WI38 (cell line): ENCODE data around the gene CAPN2.

Source experiments
- H3K4me3 ChIP-seq: 2 replicates; pipeline ENCODE4 v1.5.1; 2011; ENCODE audit warnings: low read depth, mild to moderate bottlenecking, control low read depth, low read length
- TF ChIP-seq, protein P1 (sequence below): IDR thresholded peaks from 2 replicates; pipeline ENCODE4 v1.5.1; 2012; ENCODE audit warnings: low read depth, mild to moderate bottlenecking, control low read depth, low read length

CAPN2 gene

GRCh38 chr1:223776075-223776814, 63.9 kb downstream of the CAPN2 start:
- no peak overlapping the region for H3K4me3 ChIP-seq
- TF ChIP-seq, protein P1, sequence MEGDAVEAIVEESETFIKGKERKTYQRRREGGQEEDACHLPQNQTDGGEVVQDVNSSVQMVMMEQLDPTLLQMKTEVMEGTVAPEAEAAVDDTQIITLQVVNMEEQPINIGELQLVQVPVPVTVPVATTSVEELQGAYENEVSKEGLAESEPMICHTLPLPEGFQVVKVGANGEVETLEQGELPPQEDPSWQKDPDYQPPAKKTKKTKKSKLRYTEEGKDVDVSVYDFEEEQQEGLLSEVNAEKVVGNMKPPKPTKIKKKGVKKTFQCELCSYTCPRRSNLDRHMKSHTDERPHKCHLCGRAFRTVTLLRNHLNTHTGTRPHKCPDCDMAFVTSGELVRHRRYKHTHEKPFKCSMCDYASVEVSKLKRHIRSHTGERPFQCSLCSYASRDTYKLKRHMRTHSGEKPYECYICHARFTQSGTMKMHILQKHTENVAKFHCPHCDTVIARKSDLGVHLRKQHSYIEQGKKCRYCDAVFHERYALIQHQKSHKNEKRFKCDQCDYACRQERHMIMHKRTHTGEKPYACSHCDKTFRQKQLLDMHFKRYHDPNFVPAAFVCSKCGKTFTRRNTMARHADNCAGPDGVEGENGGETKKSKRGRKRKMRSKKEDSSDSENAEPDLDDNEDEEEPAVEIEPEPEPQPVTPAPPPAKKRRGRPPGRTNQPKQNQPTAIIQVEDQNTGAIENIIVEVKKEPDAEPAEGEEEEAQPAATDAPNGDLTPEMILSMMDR = no peak

GRCh38 chr1:223776826-223777454, 64.6 kb downstream of the CAPN2 start:
- TF ChIP-seq, protein P1 = no peak
- H3K4me3 ChIP-seq = no peak overlapping the region

GRCh38 chr1:223780318-223780717, 68.0 kb downstream of the CAPN2 start:
- TF ChIP-seq, protein P1 = no peak
- no peak overlapping the region for H3K4me3 ChIP-seq

DNA sequence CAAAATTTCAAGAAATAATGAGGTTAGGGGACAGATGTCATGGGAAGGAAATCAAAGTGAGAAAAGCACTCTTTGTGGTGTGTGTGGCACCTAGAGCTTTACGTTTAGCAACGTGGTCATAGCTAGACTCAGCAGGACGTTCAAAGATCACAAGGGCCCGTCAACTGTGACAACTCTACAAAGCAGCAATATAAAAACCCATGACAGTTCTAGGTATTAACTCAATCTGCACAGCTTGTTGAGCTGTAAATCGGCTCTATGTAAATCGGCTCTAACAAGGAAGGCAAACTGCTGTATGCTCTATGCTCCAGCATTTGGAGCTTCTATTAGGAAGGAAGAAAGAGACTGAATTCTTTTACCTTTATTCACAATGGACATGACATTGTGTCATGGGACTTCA, 68.6 kb downstream of the CAPN2 start:
- TF ChIP-seq, protein P1 = no peak

DNA sequence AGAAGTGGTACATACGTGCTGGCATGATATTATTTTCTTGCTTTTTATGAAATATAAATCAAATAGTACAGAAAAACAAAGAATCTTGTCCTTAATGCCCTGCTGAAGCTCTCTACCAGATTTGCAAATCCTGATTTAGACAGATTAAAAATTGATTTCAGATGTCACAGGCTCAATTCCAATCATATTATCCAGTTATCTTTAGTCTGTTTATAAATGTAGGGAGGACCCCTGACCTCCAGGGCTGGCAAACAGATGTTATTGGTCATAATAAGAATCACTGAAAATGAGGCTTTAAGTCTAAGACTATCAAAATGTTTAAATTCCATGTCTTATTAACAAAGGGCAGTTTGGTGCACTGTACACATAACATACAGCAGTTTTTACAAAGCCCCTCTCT, 71.3 kb downstream of the CAPN2 start:
- TF ChIP-seq, protein P1 = no peak
- H3K4me3 ChIP-seq = no peak overlapping the region

More for the DNA sequence above, 68.6 kb downstream of the CAPN2 start:
- no peak overlapping the region for H3K4me3 ChIP-seq

DNA sequence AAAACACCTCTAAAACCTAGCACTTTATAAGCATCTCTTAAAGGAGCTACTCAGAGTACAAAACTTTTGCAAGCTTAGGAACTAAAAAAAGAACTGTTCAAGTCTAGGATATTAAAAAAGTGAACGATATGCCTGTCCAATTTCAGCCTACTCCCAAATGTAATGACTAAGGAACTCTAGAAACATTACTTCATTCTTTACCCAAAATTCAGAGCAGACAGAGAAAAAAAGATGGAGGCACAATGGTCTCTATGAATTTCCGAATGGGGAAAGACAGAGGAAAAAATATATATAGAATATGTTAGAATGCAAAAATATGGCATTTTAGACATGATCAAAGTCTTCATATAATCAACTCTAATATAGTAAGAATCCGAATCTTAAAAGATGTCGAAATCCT, 72.2 kb downstream of the CAPN2 start:
- TF ChIP-seq, protein P1 = no peak

DNA sequence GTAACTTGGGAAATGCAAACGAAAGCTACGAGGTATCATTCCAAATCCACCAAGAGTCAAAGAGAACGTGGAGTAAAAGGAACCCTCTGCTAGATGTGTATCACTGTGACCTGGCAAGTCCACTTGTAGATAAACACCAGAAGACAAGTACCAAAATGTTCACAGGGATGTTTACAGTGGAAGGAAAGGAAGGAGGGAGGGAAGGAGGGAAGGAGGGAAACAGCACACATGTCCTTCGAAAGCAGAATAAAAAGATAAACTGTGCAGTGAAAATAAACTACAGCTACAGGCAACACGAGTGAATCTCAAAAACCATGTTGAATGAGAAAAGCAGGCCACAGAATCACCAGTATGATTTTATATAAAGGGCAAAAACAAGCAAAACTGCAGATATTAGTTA, 73.5 kb downstream of the CAPN2 start:
- TF ChIP-seq, protein P1 = no peak
- no peak overlapping the region for H3K4me3 ChIP-seq

More for the DNA sequence above, 72.2 kb downstream of the CAPN2 start:
- no peak overlapping the region for H3K4me3 ChIP-seq
